SU-DHL-6 (cell line): ENCODE measurements around the gene SRGAP1.

ENCODE experiments used
- EZH2phosphoT487 ChIP-seq: fragments of 200-600 bp; sonication (generic), shearing (Covaris generic); conservative IDR thresholded peaks from 2 replicates; pipeline ENCODE4 v1.6.1; 2018; ENCODE audit warnings: mild to moderate bottlenecking, antibody characterized with exemption, low read length, moderate library complexity, mixed read lengths
- TF ChIP-seq, protein P1 (sequence below): fragments of 200-600 bp; sonication (generic); IDR thresholded peaks from one replicate; pipeline ENCODE4 v1.5.1; 2017; ENCODE audit warnings: antibody characterized with exemption, mild to moderate bottlenecking, low read length, moderate library complexity; ENCODE audit not compliant: insufficient read depth, poor library complexity, severe bottlenecking

GRCh38 chr12:64083285-64084210 lies 239.0 kb downstream of the SRGAP1 start:
- TF ChIP-seq EZH2phosphoT487 = no peak
- TF ChIP-seq, protein P1, sequence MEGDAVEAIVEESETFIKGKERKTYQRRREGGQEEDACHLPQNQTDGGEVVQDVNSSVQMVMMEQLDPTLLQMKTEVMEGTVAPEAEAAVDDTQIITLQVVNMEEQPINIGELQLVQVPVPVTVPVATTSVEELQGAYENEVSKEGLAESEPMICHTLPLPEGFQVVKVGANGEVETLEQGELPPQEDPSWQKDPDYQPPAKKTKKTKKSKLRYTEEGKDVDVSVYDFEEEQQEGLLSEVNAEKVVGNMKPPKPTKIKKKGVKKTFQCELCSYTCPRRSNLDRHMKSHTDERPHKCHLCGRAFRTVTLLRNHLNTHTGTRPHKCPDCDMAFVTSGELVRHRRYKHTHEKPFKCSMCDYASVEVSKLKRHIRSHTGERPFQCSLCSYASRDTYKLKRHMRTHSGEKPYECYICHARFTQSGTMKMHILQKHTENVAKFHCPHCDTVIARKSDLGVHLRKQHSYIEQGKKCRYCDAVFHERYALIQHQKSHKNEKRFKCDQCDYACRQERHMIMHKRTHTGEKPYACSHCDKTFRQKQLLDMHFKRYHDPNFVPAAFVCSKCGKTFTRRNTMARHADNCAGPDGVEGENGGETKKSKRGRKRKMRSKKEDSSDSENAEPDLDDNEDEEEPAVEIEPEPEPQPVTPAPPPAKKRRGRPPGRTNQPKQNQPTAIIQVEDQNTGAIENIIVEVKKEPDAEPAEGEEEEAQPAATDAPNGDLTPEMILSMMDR = no peak
